IPS DF 19.7 (cell line): ENCODE measurements around the gene TTF2.
"Not testable (repeated sequence)": the region's sequence is repeated elsewhere in the genome, so short reads cannot be mapped to it uniquely, and the experiment has no call there.

Experiments
- DNase-seq: peaks from one replicate; pipeline ENCODE4 v3.0.0-alpha.2; 2013; ENCODE audit warnings: low read depth, low spot score

TTF2 gene

DNA sequence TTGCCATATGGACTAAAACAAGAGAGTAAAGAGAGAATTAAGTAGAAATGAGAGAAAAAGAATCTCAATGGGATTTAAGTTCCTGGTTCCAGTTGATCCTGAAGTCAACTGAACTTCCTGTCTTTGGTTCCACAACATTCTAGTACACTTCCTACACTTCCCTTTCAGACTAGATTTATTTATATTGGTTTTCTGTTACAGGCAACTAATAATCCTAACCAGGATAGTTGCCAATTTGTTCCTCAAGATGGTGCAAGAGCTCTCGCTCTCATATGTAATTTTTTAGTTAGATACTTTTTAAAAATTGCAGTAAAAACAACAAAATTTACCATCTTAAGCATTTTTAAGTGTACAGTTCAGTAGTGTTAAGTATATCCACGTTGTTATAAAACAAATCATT lies 90.2 kb downstream of the TTF2 start:
- no peak for DNase-seq

DNA sequence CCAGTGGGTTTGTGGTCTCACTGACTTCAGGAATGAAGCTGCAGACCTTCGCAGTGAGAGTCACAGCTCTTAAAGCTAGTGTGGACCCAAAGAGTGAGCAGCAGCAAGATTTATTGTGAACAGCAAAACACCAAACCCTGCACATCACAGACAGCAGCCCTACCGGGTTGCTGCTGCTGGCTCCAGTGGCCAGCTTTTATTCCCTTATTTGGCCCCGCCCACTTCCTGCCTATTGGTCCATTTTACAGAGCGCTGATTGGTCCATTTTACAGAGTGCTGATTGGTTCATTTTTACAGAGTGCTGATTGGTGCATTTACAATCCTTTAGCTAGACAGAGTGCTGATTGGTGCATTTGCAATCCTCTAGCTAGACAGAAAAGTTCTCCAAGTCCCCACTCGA lies 91.2 kb downstream of the TTF2 start:
- DNase-seq: not testable (repeated sequence)
